GM23338 (cell line): ENCODE results near the gene ZIC5.

Experiments used
- CREB1 ChIP-seq: fragments of 250-450 bp; sonication (Bioruptor Pico); IDR thresholded peaks from 2 replicates; pipeline ENCODE4 v1.5.0; 2020; ENCODE audit warnings: low read depth, mild to moderate bottlenecking, moderate library complexity
- EZH2 ChIP-seq: fragments of 200-600 bp; sonication (generic); IDR thresholded peaks from one replicate; pipeline ENCODE4 v1.8.0; 2017; ENCODE audit warnings: antibody characterized with exemption, mild to moderate bottlenecking, low read depth; ENCODE audit not compliant: unreplicated experiment
- EZH2phosphoT487 ChIP-seq: fragments of 200-600 bp; sonication (generic); IDR thresholded peaks from one replicate; pipeline ENCODE4 v1.8.1; 2018; ENCODE audit warnings: antibody characterized with exemption; ENCODE audit not compliant: unreplicated experiment
- JUNB ChIP-seq: IDR thresholded peaks from one replicate; pipeline ENCODE4 v1.6.1; 2016; ENCODE audit warnings: antibody characterized with exemption; ENCODE audit not compliant: unreplicated experiment
- POLR2AphosphoS5 ChIP-seq: IDR thresholded peaks from 2 replicates; pipeline ENCODE4 v1.6.1; 2016; ENCODE audit warnings: antibody characterized with exemption, low read depth
- ZNF114 ChIP-seq: fragments of 250-450 bp; sonication (Bioruptor Pico); IDR thresholded peaks from 2 replicates; pipeline ENCODE4 v1.5.0; 2020; ENCODE audit warnings: mild to moderate bottlenecking, moderate library complexity
- ZNF331 ChIP-seq: fragments of 250-450 bp; sonication (Bioruptor Pico); IDR thresholded peaks from 2 replicates; pipeline ENCODE4 v1.5.0; 2020; ENCODE audit warnings: low read depth, mild to moderate bottlenecking, moderate library complexity
- TF ChIP-seq, protein P1 (sequence below), 2 experiments: fragments of 200-600 bp in 1 of 2; sonication (generic) in 1 of 2; conservative IDR thresholded peaks; 2 replicates each; pipeline versions ENCODE4 v1.5.1 to v1.6.1; 2016 to 2017; ENCODE audit warnings: antibody characterized with exemption in 2 of 2, low read depth in 2 of 2, mild to moderate bottlenecking in 2 of 2, moderate library complexity in 1 of 2
- TF ChIP-seq, protein P2 (sequence below): IDR thresholded peaks from one replicate; pipeline ENCODE4 v1.6.1; 2018; ENCODE audit warnings: antibody characterized with exemption; ENCODE audit not compliant: unreplicated experiment

DNA sequence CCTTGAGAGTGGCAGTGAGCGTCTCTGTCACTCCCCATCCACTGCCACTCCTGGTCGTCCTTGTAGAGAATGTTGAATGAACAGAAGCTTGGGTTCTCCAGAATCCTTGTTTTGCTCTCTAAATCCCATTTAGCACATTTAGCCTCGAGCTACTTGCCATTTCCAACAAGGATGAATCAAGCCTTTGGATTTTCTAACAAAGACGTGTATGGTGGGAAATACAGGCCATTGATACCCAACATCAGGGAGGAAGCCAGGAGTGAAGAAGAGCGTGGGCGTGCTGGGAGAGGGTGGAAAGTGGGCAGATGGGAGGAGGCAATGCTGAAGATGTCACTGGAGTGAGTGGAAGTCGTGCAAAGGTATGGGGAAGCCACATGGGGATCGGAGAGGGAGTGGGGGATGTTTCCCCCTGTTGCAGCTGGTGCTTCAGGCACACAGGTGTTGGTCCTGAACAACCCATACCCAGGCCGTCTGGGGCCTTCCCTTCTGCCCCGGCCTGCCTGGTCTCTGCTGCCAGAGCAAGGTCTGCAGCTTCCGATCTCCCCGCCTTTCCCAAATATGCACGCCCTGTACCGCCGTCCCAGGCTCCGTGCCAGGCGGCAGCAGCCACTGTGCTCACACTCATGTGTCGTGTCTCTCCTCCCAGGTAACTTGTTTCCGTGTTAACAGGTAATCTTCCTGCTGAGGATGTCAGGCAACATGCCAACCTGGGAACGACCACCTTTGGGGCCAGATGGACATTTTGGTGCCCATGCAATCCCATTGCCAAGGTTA lies 48.7 kb downstream of the ZIC5 start:
- no peak for TF ChIP-seq EZH2
- TF ChIP-seq, protein P1, sequence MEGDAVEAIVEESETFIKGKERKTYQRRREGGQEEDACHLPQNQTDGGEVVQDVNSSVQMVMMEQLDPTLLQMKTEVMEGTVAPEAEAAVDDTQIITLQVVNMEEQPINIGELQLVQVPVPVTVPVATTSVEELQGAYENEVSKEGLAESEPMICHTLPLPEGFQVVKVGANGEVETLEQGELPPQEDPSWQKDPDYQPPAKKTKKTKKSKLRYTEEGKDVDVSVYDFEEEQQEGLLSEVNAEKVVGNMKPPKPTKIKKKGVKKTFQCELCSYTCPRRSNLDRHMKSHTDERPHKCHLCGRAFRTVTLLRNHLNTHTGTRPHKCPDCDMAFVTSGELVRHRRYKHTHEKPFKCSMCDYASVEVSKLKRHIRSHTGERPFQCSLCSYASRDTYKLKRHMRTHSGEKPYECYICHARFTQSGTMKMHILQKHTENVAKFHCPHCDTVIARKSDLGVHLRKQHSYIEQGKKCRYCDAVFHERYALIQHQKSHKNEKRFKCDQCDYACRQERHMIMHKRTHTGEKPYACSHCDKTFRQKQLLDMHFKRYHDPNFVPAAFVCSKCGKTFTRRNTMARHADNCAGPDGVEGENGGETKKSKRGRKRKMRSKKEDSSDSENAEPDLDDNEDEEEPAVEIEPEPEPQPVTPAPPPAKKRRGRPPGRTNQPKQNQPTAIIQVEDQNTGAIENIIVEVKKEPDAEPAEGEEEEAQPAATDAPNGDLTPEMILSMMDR (conservative IDR thresholded peaks at IDR 0.05; ENCODE audit: low read depth in 2 of 2) = no peak
- TF ChIP-seq, protein P2, sequence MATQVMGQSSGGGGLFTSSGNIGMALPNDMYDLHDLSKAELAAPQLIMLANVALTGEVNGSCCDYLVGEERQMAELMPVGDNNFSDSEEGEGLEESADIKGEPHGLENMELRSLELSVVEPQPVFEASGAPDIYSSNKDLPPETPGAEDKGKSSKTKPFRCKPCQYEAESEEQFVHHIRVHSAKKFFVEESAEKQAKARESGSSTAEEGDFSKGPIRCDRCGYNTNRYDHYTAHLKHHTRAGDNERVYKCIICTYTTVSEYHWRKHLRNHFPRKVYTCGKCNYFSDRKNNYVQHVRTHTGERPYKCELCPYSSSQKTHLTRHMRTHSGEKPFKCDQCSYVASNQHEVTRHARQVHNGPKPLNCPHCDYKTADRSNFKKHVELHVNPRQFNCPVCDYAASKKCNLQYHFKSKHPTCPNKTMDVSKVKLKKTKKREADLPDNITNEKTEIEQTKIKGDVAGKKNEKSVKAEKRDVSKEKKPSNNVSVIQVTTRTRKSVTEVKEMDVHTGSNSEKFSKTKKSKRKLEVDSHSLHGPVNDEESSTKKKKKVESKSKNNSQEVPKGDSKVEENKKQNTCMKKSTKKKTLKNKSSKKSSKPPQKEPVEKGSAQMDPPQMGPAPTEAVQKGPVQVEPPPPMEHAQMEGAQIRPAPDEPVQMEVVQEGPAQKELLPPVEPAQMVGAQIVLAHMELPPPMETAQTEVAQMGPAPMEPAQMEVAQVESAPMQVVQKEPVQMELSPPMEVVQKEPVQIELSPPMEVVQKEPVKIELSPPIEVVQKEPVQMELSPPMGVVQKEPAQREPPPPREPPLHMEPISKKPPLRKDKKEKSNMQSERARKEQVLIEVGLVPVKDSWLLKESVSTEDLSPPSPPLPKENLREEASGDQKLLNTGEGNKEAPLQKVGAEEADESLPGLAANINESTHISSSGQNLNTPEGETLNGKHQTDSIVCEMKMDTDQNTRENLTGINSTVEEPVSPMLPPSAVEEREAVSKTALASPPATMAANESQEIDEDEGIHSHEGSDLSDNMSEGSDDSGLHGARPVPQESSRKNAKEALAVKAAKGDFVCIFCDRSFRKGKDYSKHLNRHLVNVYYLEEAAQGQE = no peak
- no peak for TF ChIP-seq POLR2AphosphoS5
- no peak for TF ChIP-seq EZH2phosphoT487
- no peak for TF ChIP-seq ZNF331 (CRISPR knock-in tag)
- no peak for TF ChIP-seq CREB1 (CRISPR knock-in tag)
- no peak for TF ChIP-seq ZNF114
- no peak for TF ChIP-seq JUNB
